GM23338 (cell line): ENCODE measurements around the gene GLE1. TPM values are rescaled to one million over a fixed set of nuclear protein-coding genes. Genes with fewer than 3 reads are reported as not detected.

Experiments
- ATAC-seq: fragments of 200-7000 bp; cut with Tn5 transposase; 3 replicates; pipeline ENCODE4 v1.9.1; 2020
- DNase-seq: peaks from one replicate; pipeline ENCODE4 v3.0.0-alpha.2; 2015; ENCODE audit warnings: low spot score
- H2AFZ ChIP-seq: fragments of 200-600 bp; sonication (generic); 2 replicates; pipeline ENCODE4 v1.8.0; 2016; ENCODE audit warnings: antibody characterized with exemption, mild to moderate bottlenecking, moderate library complexity
- H3F3A ChIP-seq: fragments of 200-600 bp; sonication (generic); replicated peaks from 2 replicates; pipeline ENCODE4 v1.8.0; 2017; ENCODE audit warnings: antibody characterized with exemption, mixed run types, low read depth
- H3K27ac ChIP-seq: fragments of 200-600 bp; sonication (generic); 2 replicates; pipeline ENCODE4 v1.6.1; 2016; ENCODE audit warnings: low read depth
- H3K27me3 ChIP-seq: fragments of 200-600 bp; sonication (generic); 2 replicates; pipeline ENCODE4 v1.8.0; 2016; ENCODE audit warnings: mild to moderate bottlenecking, mixed run types, moderate library complexity; ENCODE audit not compliant: insufficient read depth
- H3K36me3 ChIP-seq: fragments of 200-600 bp; sonication (generic); 2 replicates; pipeline ENCODE4 v1.8.0; 2016; ENCODE audit warnings: mild to moderate bottlenecking; ENCODE audit not compliant: insufficient read depth
- H3K4me1 ChIP-seq: fragments of 200-600 bp; sonication (generic); 2 replicates; pipeline ENCODE4 v1.8.0; 2016; ENCODE audit warnings: mild to moderate bottlenecking, moderate library complexity; ENCODE audit not compliant: insufficient read depth
- H3K4me2 ChIP-seq: fragments of 200-600 bp; sonication (generic); 2 replicates; pipeline ENCODE4 v1.7.1; 2017; ENCODE audit warnings: mixed run types
- H3K4me3 ChIP-seq: fragments of 200-600 bp; sonication (generic); 2 replicates; pipeline ENCODE4 v1.6.1; 2016; ENCODE audit warnings: mixed run types
- H3K79me2 ChIP-seq: fragments of 200-600 bp; sonication (generic); replicated peaks from 2 replicates; pipeline ENCODE4 v1.8.0; 2017; ENCODE audit warnings: mild to moderate bottlenecking; ENCODE audit not compliant: insufficient read depth
- H3K9me2 ChIP-seq: fragments of 200-600 bp; sonication (generic); 2 replicates; pipeline ENCODE4 v1.8.0; 2017; ENCODE audit not compliant: insufficient read depth
- H4K20me1 ChIP-seq: fragments of 200-600 bp; sonication (generic); replicated peaks from 2 replicates; pipeline ENCODE4 v1.8.0; 2017; ENCODE audit warnings: mild to moderate bottlenecking; ENCODE audit not compliant: insufficient read depth
- H3K27ac Mint-ChIP-seq: 2 replicates; pipeline ENCODE4 v1.8.0; 2020; ENCODE audit warnings: inconsistent platforms, mild to moderate bottlenecking, moderate library complexity, mixed read lengths
- H3K27me3 Mint-ChIP-seq: 3 replicates; pipeline ENCODE4 v1.8.0; 2022; ENCODE audit warnings: low read depth, mild to moderate bottlenecking, moderate library complexity, mixed read lengths, inconsistent platforms; ENCODE audit not compliant: insufficient read depth, poor library complexity
- H3K36me3 Mint-ChIP-seq: 3 replicates; pipeline ENCODE4 v1.8.0; 2021; ENCODE audit warnings: low read depth, mild to moderate bottlenecking, inconsistent platforms, moderate library complexity, mixed read lengths
- H3K4me1 Mint-ChIP-seq: 3 replicates; pipeline ENCODE4 v1.8.0; 2020; ENCODE audit warnings: mild to moderate bottlenecking, inconsistent platforms, mixed read lengths
- H3K4me3 Mint-ChIP-seq: 3 replicates; pipeline ENCODE4 v1.8.0; 2021; ENCODE audit warnings: moderate library complexity, mild to moderate bottlenecking, inconsistent platforms, mixed read lengths
- H3K9me3 Mint-ChIP-seq: 3 replicates; pipeline ENCODE4 v1.8.0; 2020; ENCODE audit warnings: moderate library complexity, mild to moderate bottlenecking, inconsistent platforms, mixed read lengths
- EZH2 ChIP-seq: fragments of 200-600 bp; sonication (generic); IDR thresholded peaks from one replicate; pipeline ENCODE4 v1.8.0; 2017; ENCODE audit warnings: antibody characterized with exemption, mild to moderate bottlenecking, low read depth; ENCODE audit not compliant: unreplicated experiment
- EZH2phosphoT487 ChIP-seq: fragments of 200-600 bp; sonication (generic); IDR thresholded peaks from one replicate; pipeline ENCODE4 v1.8.1; 2018; ENCODE audit warnings: antibody characterized with exemption; ENCODE audit not compliant: unreplicated experiment
- JUNB ChIP-seq: IDR thresholded peaks from one replicate; pipeline ENCODE4 v1.6.1; 2016; ENCODE audit warnings: antibody characterized with exemption; ENCODE audit not compliant: unreplicated experiment
- NANOG ChIP-seq: IDR thresholded peaks from 2 replicates; pipeline ENCODE4 v1.6.1; 2016; ENCODE audit warnings: antibody characterized with exemption, borderline replicate concordance
- STAT1 ChIP-seq: IDR thresholded peaks from one replicate; pipeline ENCODE4 v1.6.1; 2016; ENCODE audit warnings: antibody characterized with exemption; ENCODE audit not compliant: unreplicated experiment
- ZNF331 ChIP-seq: fragments of 250-450 bp; sonication (Bioruptor Pico); IDR thresholded peaks from 2 replicates; pipeline ENCODE4 v1.5.0; 2020; ENCODE audit warnings: low read depth, mild to moderate bottlenecking, moderate library complexity
- polyA plus RNA-seq: library from polyadenylated mRNA; unstranded; fragments of >200 nt; fragmentation: Nextera tagmentation; extraction: Ambion mirVana; gene quantifications from 2 replicates; pipeline ENCODE4 v1.2.1, GENCODE V29; 2016
- total RNA-seq: library from RNA; depleted of rRNA; stranded (reverse); fragments of >200 nt; shearing (Covaris generic); gene quantifications from 2 replicates; pipeline ENCODE4 v1.2.3, GENCODE V29; 2014
- TF ChIP-seq, protein P1 (sequence below), 2 experiments: fragments of 200-600 bp in 1 of 2; sonication (generic) in 1 of 2; conservative IDR thresholded peaks; 2 replicates each; pipeline versions ENCODE4 v1.5.1 to v1.6.1; 2016 to 2017; ENCODE audit warnings: antibody characterized with exemption in 2 of 2, low read depth in 2 of 2, mild to moderate bottlenecking in 2 of 2, moderate library complexity in 1 of 2
- TF ChIP-seq, protein P2 (sequence below): IDR thresholded peaks from one replicate; pipeline ENCODE4 v1.6.1; 2018; ENCODE audit warnings: antibody characterized with exemption; ENCODE audit not compliant: unreplicated experiment
- TF ChIP-seq, protein P3 (sequence below): IDR thresholded peaks from 2 replicates; pipeline ENCODE4 v1.6.1; 2016; ENCODE audit warnings: antibody characterized with exemption

GLE1 gene
- total and polyA plus RNA-seq, 2 experiments from 2014 or later = 7.4 to 22.1 TPM

DNA sequence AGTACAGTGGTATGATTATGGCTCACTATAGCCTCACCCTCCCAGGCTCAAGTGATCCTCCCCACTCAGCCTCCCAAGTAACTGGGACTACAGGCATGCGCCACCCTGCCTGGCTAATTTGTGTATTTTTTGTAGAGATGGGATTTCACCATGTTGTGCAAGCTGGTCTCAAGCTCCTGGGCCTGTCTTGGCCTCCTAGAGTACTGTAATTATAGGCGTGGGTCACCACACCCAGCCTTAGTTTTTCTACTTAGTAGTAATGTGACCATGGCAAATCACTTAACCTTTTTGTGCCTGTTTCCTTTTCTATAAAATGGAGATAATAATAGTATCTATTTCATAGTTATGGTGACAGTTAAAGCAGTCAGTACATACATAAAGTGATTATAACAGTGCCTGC is 22.2 kb downstream of the GLE1 start (continued):
- TF ChIP-seq NANOG (no peak), JUNB (no peak), ZNF331 (CRISPR knock-in tag) (no peak), STAT1 (no peak)
- TF ChIP-seq, protein P1, sequence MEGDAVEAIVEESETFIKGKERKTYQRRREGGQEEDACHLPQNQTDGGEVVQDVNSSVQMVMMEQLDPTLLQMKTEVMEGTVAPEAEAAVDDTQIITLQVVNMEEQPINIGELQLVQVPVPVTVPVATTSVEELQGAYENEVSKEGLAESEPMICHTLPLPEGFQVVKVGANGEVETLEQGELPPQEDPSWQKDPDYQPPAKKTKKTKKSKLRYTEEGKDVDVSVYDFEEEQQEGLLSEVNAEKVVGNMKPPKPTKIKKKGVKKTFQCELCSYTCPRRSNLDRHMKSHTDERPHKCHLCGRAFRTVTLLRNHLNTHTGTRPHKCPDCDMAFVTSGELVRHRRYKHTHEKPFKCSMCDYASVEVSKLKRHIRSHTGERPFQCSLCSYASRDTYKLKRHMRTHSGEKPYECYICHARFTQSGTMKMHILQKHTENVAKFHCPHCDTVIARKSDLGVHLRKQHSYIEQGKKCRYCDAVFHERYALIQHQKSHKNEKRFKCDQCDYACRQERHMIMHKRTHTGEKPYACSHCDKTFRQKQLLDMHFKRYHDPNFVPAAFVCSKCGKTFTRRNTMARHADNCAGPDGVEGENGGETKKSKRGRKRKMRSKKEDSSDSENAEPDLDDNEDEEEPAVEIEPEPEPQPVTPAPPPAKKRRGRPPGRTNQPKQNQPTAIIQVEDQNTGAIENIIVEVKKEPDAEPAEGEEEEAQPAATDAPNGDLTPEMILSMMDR (conservative IDR thresholded peaks at IDR 0.05; ENCODE audit: low read depth in 2 of 2) = no peak
- TF ChIP-seq, protein P2, sequence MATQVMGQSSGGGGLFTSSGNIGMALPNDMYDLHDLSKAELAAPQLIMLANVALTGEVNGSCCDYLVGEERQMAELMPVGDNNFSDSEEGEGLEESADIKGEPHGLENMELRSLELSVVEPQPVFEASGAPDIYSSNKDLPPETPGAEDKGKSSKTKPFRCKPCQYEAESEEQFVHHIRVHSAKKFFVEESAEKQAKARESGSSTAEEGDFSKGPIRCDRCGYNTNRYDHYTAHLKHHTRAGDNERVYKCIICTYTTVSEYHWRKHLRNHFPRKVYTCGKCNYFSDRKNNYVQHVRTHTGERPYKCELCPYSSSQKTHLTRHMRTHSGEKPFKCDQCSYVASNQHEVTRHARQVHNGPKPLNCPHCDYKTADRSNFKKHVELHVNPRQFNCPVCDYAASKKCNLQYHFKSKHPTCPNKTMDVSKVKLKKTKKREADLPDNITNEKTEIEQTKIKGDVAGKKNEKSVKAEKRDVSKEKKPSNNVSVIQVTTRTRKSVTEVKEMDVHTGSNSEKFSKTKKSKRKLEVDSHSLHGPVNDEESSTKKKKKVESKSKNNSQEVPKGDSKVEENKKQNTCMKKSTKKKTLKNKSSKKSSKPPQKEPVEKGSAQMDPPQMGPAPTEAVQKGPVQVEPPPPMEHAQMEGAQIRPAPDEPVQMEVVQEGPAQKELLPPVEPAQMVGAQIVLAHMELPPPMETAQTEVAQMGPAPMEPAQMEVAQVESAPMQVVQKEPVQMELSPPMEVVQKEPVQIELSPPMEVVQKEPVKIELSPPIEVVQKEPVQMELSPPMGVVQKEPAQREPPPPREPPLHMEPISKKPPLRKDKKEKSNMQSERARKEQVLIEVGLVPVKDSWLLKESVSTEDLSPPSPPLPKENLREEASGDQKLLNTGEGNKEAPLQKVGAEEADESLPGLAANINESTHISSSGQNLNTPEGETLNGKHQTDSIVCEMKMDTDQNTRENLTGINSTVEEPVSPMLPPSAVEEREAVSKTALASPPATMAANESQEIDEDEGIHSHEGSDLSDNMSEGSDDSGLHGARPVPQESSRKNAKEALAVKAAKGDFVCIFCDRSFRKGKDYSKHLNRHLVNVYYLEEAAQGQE = no peak

DNA sequence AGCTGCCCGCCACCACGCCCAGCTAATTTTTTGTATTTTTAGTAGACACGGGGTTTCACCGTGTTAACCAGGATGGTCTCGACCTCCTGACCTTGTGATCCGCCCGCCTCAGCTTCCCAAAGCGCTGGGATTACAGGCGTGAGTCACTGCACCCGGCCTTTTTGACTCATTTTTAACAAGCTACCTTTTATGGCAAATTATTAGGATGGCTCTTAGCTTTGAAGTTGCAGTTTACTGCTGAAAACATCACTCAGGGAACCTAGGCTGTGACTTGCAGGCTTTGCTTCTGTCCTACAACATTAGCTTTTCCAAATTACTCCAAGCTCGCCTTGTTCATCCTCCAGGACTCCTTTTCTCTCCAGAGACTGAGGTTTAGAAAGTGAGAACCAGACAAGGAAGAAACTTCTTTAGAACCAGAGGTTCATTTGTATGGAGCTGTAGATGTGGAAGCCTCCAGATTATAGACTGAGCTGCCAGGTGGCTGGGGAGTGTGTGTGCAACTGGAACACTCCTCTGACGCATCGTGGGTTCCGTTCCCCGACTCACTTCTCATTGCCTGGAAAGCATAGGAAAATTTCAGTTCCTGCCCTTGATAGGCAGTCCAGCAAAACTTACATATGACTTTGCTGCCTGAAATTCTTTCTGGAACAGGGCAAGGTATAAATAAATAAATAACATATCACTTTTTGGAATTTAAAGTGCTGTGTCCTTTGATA is 24.1 kb downstream of the GLE1 start:
- no peaks in the 10 kb centered on the region for H3K79me2 ChIP-seq
- H4K20me1 ChIP-seq = no peaks in the 10 kb centered on the region
- H3K4me1 ChIP-seq = no peaks in the 10 kb centered on the region
- DNase-seq (no peak), ATAC-seq (no peak)
- H3K4me3 ChIP-seq = no peak overlapping the region
- TF ChIP-seq STAT1 (no peak), ZNF331 (CRISPR knock-in tag) (no peak), EZH2phosphoT487 (no peak), EZH2 (no peak)
- TF ChIP-seq, protein P2 = no peak
- TF ChIP-seq, protein P3, sequence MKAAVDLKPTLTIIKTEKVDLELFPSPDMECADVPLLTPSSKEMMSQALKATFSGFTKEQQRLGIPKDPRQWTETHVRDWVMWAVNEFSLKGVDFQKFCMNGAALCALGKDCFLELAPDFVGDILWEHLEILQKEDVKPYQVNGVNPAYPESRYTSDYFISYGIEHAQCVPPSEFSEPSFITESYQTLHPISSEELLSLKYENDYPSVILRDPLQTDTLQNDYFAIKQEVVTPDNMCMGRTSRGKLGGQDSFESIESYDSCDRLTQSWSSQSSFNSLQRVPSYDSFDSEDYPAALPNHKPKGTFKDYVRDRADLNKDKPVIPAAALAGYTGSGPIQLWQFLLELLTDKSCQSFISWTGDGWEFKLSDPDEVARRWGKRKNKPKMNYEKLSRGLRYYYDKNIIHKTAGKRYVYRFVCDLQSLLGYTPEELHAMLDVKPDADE = no peak
- no peak overlapping the region for H3K4me2 ChIP-seq
- Mint-ChIP-seq H3K9me3 (no peaks in the 10 kb centered on the region), H3K36me3 (peaks cover 22% of the 10 kb centered on the region), H3K27me3 (peaks cover 3% of the 10 kb centered on the region), H3K4me3 (no peak overlapping the region), H3K27ac (no peak overlapping the region), H3K4me1 (peaks cover 3% of the 10 kb centered on the region; the same call in 2 of the 3 replicates)
- H3K9me2 ChIP-seq = no peaks in the 10 kb centered on the region
- no peaks in the 10 kb centered on the region for H3F3A ChIP-seq
- H3K27me3 ChIP-seq = no peaks in the 10 kb centered on the region
- H3K27ac ChIP-seq = no peak overlapping the region
- H3K36me3 ChIP-seq = peaks cover 19% of the 10 kb centered on the region; the same call in 1 of the 2 replicates
- no peak overlapping the region for H2AFZ ChIP-seq
